LoVo (cell line): ENCODE measurements around the gene ADORA2A.

Source experiments
- DNase-seq: peaks from one replicate; pipeline ENCODE4 v3.0.0-alpha.2; 2016; ENCODE audit warnings: low spot score

ADORA2A gene

GRCh38 chr22:24404561-24405275 is 22.7 kb upstream of the ADORA2A start:
- no peak for DNase-seq

DNA sequence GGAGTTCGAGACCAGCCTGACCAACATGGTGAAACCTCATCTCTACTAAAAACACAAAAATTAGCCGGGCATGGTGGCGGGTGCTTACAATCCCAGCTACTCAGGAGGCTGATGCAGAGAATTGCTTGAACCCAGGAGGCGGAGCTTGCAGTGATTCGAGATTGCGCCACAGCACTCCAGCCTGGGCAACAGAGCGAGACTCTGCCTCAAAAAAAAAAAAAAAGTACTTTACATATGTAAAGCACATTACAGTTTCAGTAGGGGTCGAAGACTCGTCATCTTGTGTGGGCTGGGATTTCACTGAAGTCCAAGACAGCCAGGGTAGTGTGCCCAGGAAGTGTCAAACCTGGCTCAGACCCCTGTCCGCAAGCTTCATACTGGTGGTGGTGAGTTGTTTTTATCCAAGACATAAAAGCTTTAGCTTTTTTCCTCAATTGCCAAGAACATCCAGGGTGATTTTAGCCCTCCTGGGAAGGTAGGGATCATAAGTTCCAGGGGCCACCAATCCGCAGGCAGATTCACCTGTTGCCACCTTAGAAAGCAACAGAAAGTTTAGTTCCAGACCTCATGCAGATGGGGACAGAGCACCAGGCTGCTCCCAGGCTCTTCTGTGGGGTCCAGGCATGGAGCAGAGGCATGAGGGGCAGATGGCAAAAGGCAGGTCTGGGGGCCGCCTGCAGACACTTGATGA is 21.6 kb upstream of the ADORA2A start:
- no peak for DNase-seq

- DNase-seq = no peak
Observed at GRCh38 chr22:24406322-24407277, 20.8 kb upstream of the ADORA2A start.

GRCh38 chr22:24407278-24407665 is 20.1 kb upstream of the ADORA2A start:
- DNase-seq = no peak

DNA sequence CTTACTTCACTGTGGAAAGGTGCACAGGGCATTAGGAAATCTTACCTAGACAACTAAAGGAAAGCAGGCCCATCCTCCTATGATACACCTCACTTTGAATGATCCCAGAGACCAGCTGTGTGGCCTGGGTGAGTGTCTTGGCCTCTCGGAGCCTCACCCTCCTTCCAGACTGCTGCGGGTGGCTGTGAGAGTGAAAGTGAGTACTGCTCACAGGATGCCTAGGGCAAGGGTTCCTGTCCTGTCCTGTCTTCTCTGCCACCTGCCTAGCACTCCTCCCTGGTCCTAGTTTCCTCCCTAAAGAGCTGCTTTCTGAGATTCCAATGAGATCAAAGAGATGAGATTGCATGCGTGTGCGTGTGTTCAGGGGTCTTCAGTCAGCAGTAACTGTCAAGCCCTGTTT is 19.5 kb upstream of the ADORA2A start:
- DNase-seq = no peak

GRCh38 chr22:24408630-24409029 is 18.8 kb upstream of the ADORA2A start:
- no peak for DNase-seq

DNA sequence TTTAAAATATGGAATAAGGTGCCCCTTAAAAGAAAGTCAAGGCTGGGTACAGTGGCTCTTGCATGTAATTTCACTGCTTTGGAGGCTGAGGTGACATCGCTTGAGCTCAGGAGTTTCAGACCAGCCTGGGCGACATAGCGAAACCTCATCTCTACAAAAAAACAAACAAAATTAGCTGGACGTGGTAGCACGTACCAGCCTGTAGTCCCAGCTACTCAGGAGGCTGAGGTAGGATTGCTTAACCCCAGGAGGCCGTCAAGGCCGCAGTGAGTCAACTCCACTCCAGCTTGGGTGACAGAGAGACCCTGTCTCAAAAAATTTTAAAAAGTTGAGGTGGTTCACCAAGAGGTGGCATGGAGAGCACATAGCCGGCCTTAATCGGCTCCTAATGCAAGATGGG is 17.7 kb upstream of the ADORA2A start:
- DNase-seq = no peak

GRCh38 chr22:24410110-24410856 is 17.1 kb upstream of the ADORA2A start:
- DNase-seq = no peak

DNA sequence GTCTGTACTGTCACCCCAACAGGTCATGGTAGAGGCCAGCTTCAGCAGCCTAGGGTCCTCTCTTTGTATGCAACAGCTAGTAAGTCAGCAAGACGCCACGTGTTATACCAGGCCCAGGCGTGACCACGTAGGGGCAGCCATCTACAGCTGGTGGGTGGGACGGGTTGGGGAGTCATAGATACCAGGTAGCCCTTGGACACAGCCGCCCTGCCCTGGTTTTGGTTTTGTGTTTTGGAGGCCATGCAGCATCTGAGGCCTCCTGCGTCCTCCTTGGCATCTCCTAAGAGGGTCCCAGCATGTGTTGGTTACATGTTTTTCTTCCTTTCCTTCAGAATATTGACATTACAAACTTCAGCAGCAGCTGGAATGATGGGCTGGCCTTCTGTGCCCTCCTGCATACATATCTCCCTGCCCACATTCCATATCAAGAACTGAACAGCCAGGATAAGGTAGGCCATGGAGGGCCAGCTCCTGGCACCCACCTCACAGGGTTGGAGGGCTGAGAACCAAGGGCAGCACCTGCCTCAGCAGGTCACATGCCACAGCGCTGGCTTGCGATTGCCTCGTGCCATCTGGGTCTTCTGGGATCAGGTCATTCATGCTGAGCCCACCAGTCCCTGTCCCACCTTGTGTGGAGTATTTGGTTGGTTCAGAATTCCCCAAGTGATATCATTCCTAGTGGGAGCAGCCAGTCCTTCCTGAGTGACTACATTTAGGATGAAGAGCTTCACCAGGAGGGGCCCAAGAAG is 16.0 kb upstream of the ADORA2A start:
- no peak for DNase-seq

DNA sequence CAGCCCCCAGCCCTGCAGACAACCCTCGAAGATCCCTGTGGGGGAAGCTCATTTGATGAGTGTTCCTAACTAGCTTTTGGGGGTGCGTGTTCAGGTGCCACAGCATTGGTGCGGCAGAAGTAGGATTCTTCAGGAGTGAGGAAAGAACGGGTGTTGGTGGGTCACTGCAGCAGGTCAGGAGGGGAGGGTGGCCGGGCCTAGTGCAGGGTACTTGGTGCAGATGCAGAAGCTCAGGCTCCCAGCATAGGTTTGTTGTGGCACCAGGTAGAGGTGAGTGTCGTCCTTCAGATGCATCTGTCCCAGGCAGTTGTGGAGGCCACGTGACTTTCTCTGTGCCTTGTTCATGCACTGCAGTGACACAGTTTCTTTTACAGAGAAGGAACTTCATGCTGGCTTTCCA is 15.1 kb upstream of the ADORA2A start:
- DNase-seq = no peak

GRCh38 chr22:24413271-24413670 is 14.1 kb upstream of the ADORA2A start:
- DNase-seq = no peak

- DNase-seq = no peak
Observed at GRCh38 chr22:24413736-24414385, 13.5 kb upstream of the ADORA2A start.

DNA sequence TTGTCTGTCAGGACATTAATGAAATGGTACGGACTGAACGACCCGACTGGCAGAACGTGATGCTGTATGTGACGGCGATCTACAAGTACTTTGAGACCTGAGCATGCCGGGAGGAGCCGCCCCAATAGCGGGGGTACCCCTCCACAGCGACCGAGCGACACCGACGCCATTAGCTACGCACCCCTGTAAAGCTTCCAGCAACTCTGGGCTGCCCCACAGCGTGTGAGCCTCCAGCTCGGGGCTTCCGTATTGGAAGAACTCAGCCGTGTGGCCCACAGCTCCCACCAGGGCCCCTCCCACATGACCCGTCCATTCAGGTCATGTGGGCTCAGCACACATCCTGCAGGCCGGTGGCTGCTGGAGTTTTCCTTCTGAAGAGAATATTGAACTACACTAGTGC is 12.9 kb upstream of the ADORA2A start:
- no peak for DNase-seq

GRCh38 chr22:24414984-24415945 is 12.1 kb upstream of the ADORA2A start:
- DNase-seq = no peak

- no peak for DNase-seq
Observed at GRCh38 chr22:24416095-24416494, 11.3 kb upstream of the ADORA2A start.

DNA sequence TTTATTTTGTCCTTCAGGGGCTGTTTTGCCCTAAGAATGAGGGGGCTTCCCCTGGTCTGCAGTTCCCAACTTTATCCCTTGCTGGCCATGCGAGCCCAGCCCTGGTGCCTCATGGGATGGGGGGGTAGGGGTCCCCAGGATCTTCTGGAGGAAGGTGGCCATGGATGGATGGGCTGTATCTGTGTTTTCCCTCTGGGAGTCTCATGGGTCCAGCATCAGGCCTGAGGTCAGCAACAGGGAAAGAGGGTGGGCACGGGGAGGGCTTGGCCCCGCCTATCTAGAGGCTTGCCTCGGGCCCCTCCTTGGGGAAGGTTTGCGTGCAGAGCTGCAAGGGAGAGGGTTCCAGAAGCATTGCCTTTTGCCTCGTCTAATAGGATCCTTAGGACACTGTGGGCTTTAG is 10.8 kb upstream of the ADORA2A start:
- no peak for DNase-seq

GRCh38 chr22:24417200-24417599 is 10.2 kb upstream of the ADORA2A start:
- no peak for DNase-seq

- no peak for DNase-seq
Observed at GRCh38 chr22:24417901-24418641, 9.3 kb upstream of the ADORA2A start.
